Hepatocyte (in vitro differentiated cells): ENCODE measurements around the gene TSPO2. TPM values are rescaled to one million over a fixed set of nuclear protein-coding genes. Genes with fewer than 3 reads are reported as not detected.
A peak's percentile ranks its signal among the peaks of the same experiment; 100 is the strongest.
"Not testable (repeated sequence)": the region's sequence is repeated elsewhere in the genome, so short reads cannot be mapped to it uniquely, and the experiment has no call there.

Experiments
- DNase-seq: peaks from one replicate; pipeline ENCODE4 v3.0.0-alpha.2; 2016; ENCODE audit warnings: low spot score
- H2AFZ ChIP-seq: fragments of 200-600 bp; sonication (generic); 2 replicates; pipeline ENCODE4 v1.6.0; 2016; ENCODE audit warnings: antibody characterized with exemption, mild to moderate bottlenecking
- H3K27ac ChIP-seq: fragments of 200-600 bp; sonication (generic); 2 replicates; pipeline ENCODE4 v1.5.1; 2016; ENCODE audit warnings: mild to moderate bottlenecking
- H3K27me3 ChIP-seq: fragments of 200-600 bp; sonication (generic); 2 replicates; pipeline ENCODE4 v1.6.1; 2016
- H3K36me3 ChIP-seq: fragments of 200-600 bp; sonication (generic); replicated peaks from 2 replicates; pipeline ENCODE4 v1.5.1; 2016; ENCODE audit warnings: low read depth; ENCODE audit not compliant: insufficient read depth
- H3K4me1 ChIP-seq: fragments of 200-600 bp; sonication (generic); 2 replicates; pipeline ENCODE4 v1.5.1; 2016; ENCODE audit warnings: mild to moderate bottlenecking, moderate library complexity; ENCODE audit not compliant: insufficient read depth
- H3K4me2 ChIP-seq: fragments of 200-600 bp; sonication (generic); 2 replicates; pipeline ENCODE4 v1.6.0; 2016
- H3K4me3 ChIP-seq: fragments of 200-600 bp; sonication (generic); 2 replicates; pipeline ENCODE4 v1.5.1; 2016; ENCODE audit warnings: mild to moderate bottlenecking
- H3K79me2 ChIP-seq: fragments of 200-600 bp; sonication (generic); 2 replicates; pipeline ENCODE4 v1.6.0; 2017; ENCODE audit warnings: mild to moderate bottlenecking
- H3K9me2 ChIP-seq: fragments of 200-600 bp; sonication (generic); replicated peaks from 2 replicates; pipeline ENCODE4 v1.6.0; 2017; ENCODE audit warnings: mild to moderate bottlenecking; ENCODE audit not compliant: insufficient read depth
- H3K9me3 ChIP-seq: fragments of 200-600 bp; sonication (generic); 2 replicates; pipeline ENCODE4 v1.5.1; 2016; ENCODE audit warnings: low read depth, mild to moderate bottlenecking
- H4K20me1 ChIP-seq: fragments of 200-600 bp; sonication (generic); 2 replicates; pipeline ENCODE4 v1.6.0; 2016; ENCODE audit warnings: mild to moderate bottlenecking; ENCODE audit not compliant: insufficient read depth, poor library complexity, severe bottlenecking
- EZH2 ChIP-seq: fragments of 200-600 bp; sonication (generic); IDR thresholded peaks from 2 replicates; pipeline ENCODE4 v1.6.1; 2016; ENCODE audit warnings: antibody characterized with exemption, mild to moderate bottlenecking, borderline replicate concordance
- EZH2phosphoT487 ChIP-seq: fragments of 200-600 bp; sonication (generic); IDR thresholded peaks from one replicate; pipeline ENCODE4 v1.6.1; 2018; ENCODE audit warnings: antibody characterized with exemption, mild to moderate bottlenecking, low read depth, moderate library complexity; ENCODE audit not compliant: unreplicated experiment, severe bottlenecking
- WGBS: methylation state at CpG from one replicate; pipeline ENCODE4 v1.1.6; 2016; ENCODE audit warnings: low lambda C conversion rate; ENCODE audit errors: missing lambda C conversion rate; 5-methylcytosine and 5-hydroxymethylcytosine counted together
- polyA plus RNA-seq: library from polyadenylated mRNA; unstranded; fragments of >200 nt; fragmentation: Nextera tagmentation; extraction: Ambion mirVana; gene quantifications from 2 replicates; pipeline ENCODE4 v1.2.1, GENCODE V29; 2016
- total RNA-seq: library from RNA; depleted of rRNA; stranded (reverse); fragments of >200 nt; gene quantifications from 2 replicates; pipeline ENCODE4 v1.2.3, GENCODE V29; 2014
- TF ChIP-seq, protein P1 (sequence below): fragments of 200-600 bp; sonication (generic); IDR thresholded peaks from 2 replicates; pipeline ENCODE4 v1.5.1; 2016; ENCODE audit warnings: antibody characterized with exemption, mild to moderate bottlenecking; ENCODE audit not compliant: poor library complexity

The TSPO2 gene
- total and polyA plus RNA-seq, 2 experiments from 2014 or later, result 0.27 to 0.36 TPM

DNA sequence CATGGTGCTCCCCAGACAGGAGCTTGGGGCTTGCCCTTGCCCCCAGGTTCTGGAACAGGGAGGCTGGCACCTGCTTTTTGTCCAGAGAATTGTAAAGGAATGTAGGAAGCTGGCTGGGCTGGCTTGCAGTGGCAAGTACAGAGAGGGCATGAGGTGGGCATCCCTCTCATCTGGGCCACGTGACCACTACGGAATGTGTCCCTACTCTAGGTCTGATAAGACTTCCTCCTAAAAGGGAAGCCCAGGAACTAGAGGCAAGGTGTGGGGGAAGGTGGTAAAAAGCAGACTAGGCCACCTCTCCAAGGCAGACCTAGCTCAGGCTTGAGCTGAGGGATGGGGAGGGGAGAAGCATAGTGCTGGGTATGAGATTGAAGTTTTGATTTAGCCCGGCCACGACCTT is 42.0 kb upstream of the TSPO2 start:
- Histone ChIP-seq H3K27me3 (no peaks in the 10 kb centered on the region), H3K9me3 (no peaks in the 10 kb centered on the region), H4K20me1 (no peaks in the 10 kb centered on the region), H2AFZ (no peak overlapping the region), H3K4me1 (peaks cover 31% of the 10 kb centered on the region), H3K9me2 (no peaks in the 10 kb centered on the region), H3K36me3 (no peaks in the 10 kb centered on the region), H3K4me3 (no peak overlapping the region), H3K4me2 (no peak overlapping the region), H3K27ac (no peak overlapping the region), H3K79me2 (no peaks in the 10 kb centered on the region)
- TF ChIP-seq EZH2 (no peak), EZH2phosphoT487 (no peak)
- TF ChIP-seq, protein P1, sequence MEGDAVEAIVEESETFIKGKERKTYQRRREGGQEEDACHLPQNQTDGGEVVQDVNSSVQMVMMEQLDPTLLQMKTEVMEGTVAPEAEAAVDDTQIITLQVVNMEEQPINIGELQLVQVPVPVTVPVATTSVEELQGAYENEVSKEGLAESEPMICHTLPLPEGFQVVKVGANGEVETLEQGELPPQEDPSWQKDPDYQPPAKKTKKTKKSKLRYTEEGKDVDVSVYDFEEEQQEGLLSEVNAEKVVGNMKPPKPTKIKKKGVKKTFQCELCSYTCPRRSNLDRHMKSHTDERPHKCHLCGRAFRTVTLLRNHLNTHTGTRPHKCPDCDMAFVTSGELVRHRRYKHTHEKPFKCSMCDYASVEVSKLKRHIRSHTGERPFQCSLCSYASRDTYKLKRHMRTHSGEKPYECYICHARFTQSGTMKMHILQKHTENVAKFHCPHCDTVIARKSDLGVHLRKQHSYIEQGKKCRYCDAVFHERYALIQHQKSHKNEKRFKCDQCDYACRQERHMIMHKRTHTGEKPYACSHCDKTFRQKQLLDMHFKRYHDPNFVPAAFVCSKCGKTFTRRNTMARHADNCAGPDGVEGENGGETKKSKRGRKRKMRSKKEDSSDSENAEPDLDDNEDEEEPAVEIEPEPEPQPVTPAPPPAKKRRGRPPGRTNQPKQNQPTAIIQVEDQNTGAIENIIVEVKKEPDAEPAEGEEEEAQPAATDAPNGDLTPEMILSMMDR, result no peak
- WGBS, result 79% methylated on average over 4 of the region's 4 CpGs
- no peak for DNase-seq

GRCh38 chr6:41002168-41002567 is 40.1 kb upstream of the TSPO2 start:
- H2AFZ ChIP-seq, result no peak overlapping the region
- peaks cover 15% of the 10 kb centered on the region for H3K4me1 ChIP-seq
- no peak overlapping the region for H3K27ac ChIP-seq
- H3K9me2 ChIP-seq, result no peaks in the 10 kb centered on the region
- WGBS, result 83% methylated on average over 3 of the region's 3 CpGs
- no peaks in the 10 kb centered on the region for H3K79me2 ChIP-seq
- no peaks in the 10 kb centered on the region for H4K20me1 ChIP-seq
- no peak for TF ChIP-seq EZH2phosphoT487
- TF ChIP-seq EZH2, result no peak
- TF ChIP-seq, protein P1, result no peak
- no peak overlapping the region for H3K4me2 ChIP-seq
- no peak overlapping the region for H3K4me3 ChIP-seq
- DNase-seq, result no peak
- H3K9me3 ChIP-seq, result no peaks in the 10 kb centered on the region
- H3K36me3 ChIP-seq, result no peaks in the 10 kb centered on the region
- no peaks in the 10 kb centered on the region for H3K27me3 ChIP-seq

GRCh38 chr6:41006217-41006616 is 36.0 kb upstream of the TSPO2 start:
- TF ChIP-seq, protein P1, result peak; percentile 60
- not testable (repeated sequence) for H2AFZ ChIP-seq, H3K79me2 ChIP-seq, H3K9me2 ChIP-seq, H3K27me3 ChIP-seq, H3K4me1 ChIP-seq, H3K9me3 ChIP-seq, H3K4me2 ChIP-seq, H4K20me1 ChIP-seq, H3K4me3 ChIP-seq, H3K36me3 ChIP-seq, H3K27ac ChIP-seq
- WGBS, result 12% methylated on average over 7 of the region's 7 CpGs
- peak; percentile 69 for DNase-seq

DNA sequence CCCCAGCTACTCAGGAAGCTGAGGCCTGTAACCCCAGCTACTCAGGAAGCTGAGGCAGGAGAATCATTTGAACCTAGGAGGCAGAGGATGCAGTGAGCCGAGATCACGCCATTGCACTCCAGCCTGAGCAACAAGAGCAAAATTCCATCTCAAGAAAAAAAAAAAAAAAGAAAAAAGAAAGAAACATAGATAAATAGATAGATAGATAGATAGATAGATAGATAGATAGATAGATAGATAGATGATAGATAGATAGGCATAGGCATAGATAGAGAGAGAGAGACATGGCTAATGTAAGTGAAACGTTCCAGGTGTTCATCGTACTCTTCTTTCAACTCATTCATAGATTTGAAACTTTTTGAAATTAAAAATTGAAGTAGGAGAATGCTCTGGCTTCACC is 35.3 kb upstream of the TSPO2 start:
- H3K4me1 ChIP-seq, DNase-seq, H3K79me2 ChIP-seq, H3K4me2 ChIP-seq, H3K27ac ChIP-seq, H2AFZ ChIP-seq, H3K4me3 ChIP-seq, H4K20me1 ChIP-seq, H3K36me3 ChIP-seq, H3K27me3 ChIP-seq, H3K9me2 ChIP-seq, H3K9me3 ChIP-seq: not testable (repeated sequence)
- WGBS, result 94% methylated on average over 4 of the region's 4 CpGs
